ENCODE measurements around the gene RAB20.

DNA sequence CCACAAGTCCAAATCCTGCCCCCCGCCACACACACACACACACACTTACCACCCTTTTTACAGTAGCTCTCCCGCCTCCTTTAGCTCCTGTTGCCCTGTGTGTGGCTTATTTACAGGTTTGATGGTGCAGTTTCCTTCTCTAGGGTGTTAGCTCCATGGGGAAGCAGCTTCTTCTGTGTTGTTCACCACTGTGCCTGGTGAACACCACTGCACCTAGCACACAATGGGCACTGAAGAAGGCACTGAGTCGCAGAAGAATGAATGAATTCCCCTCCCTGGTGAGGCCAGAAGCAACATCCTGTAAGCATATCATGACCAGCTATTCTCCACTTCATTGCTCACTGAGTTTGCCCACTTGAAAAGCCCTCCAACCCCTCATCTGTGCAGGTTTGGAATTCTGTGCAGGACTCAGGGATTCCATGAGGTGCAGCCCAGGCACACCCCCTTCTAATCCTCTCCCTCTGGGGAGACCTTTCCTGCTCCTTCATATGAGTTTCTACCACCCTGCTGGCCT is 3.0 kb upstream of the RAB20 start:
- no peak for TF ChIP-seq SP1 (CRISPR knock-in tag; conservative IDR thresholded peaks at IDR 0.05)
- TF ChIP-seq, protein P1, sequence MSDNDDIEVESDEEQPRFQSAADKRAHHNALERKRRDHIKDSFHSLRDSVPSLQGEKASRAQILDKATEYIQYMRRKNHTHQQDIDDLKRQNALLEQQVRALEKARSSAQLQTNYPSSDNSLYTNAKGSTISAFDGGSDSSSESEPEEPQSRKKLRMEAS (CRISPR knock-in tag; IDR thresholded peaks at IDR 0.05), result no peak
- TF ChIP-seq, protein P2, sequence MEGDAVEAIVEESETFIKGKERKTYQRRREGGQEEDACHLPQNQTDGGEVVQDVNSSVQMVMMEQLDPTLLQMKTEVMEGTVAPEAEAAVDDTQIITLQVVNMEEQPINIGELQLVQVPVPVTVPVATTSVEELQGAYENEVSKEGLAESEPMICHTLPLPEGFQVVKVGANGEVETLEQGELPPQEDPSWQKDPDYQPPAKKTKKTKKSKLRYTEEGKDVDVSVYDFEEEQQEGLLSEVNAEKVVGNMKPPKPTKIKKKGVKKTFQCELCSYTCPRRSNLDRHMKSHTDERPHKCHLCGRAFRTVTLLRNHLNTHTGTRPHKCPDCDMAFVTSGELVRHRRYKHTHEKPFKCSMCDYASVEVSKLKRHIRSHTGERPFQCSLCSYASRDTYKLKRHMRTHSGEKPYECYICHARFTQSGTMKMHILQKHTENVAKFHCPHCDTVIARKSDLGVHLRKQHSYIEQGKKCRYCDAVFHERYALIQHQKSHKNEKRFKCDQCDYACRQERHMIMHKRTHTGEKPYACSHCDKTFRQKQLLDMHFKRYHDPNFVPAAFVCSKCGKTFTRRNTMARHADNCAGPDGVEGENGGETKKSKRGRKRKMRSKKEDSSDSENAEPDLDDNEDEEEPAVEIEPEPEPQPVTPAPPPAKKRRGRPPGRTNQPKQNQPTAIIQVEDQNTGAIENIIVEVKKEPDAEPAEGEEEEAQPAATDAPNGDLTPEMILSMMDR (IDR thresholded peaks at IDR 0.05), result no peak
- TF ChIP-seq ZNF121 (CRISPR knock-in tag; IDR thresholded peaks at IDR 0.05), result no peak
- TF ChIP-seq, protein P3, sequence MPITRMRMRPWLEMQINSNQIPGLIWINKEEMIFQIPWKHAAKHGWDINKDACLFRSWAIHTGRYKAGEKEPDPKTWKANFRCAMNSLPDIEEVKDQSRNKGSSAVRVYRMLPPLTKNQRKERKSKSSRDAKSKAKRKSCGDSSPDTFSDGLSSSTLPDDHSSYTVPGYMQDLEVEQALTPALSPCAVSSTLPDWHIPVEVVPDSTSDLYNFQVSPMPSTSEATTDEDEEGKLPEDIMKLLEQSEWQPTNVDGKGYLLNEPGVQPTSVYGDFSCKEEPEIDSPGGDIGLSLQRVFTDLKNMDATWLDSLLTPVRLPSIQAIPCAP (CRISPR knock-in tag; IDR thresholded peaks at IDR 0.05), result no peak
- TF ChIP-seq, protein P4, sequence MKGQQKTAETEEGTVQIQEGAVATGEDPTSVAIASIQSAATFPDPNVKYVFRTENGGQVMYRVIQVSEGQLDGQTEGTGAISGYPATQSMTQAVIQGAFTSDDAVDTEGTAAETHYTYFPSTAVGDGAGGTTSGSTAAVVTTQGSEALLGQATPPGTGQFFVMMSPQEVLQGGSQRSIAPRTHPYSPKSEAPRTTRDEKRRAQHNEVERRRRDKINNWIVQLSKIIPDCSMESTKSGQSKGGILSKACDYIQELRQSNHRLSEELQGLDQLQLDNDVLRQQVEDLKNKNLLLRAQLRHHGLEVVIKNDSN (CRISPR knock-in tag; IDR thresholded peaks at IDR 0.05), result no peak
- no peak for TF ChIP-seq RELA (CRISPR knock-in tag; IDR thresholded peaks at IDR 0.05; ENCODE audit: borderline replicate concordance)
